Stimulated activated CD8-positive, alpha-beta memory T cell treated with anti-CD3 and anti-CD28 coated beads, Interleukin-12 subunit alpha, Interleukin-12 subunit beta, amount 100 ng/mL, for 24 hours (primary cell): Measurements from ENCODE around the gene PHLDB2.

Source experiments
- DNase-seq: peaks from one replicate; pipeline ENCODE4 v3.0.0-alpha.2; 2020; ENCODE audit errors: extremely low read depth

Gene PHLDB2

GRCh38 chr3:111924283-111924682 is 65.2 kb downstream of the PHLDB2 start:
- DNase-seq = no peak

- DNase-seq = no peak
Measured at GRCh38 chr3:111926266-111926676, 67.2 kb downstream of the PHLDB2 start.

- no peak for DNase-seq
Measured at GRCh38 chr3:111928613-111929012, 69.5 kb downstream of the PHLDB2 start.

GRCh38 chr3:111929484-111929883 is 70.4 kb downstream of the PHLDB2 start:
- DNase-seq = no peak

- DNase-seq = no peak
Measured at GRCh38 chr3:111932946-111933345, 73.9 kb downstream of the PHLDB2 start.

GRCh38 chr3:111936191-111936841 is 77.3 kb downstream of the PHLDB2 start:
- DNase-seq = no peak

GRCh38 chr3:111936967-111937366 is 77.9 kb downstream of the PHLDB2 start:
- no peak for DNase-seq

GRCh38 chr3:111937871-111938270 is 78.8 kb downstream of the PHLDB2 start:
- DNase-seq = no peak

GRCh38 chr3:111939873-111940272 is 80.8 kb downstream of the PHLDB2 start:
- DNase-seq = no peak

GRCh38 chr3:111943533-111943932 is 84.5 kb downstream of the PHLDB2 start:
- DNase-seq = no peak

- DNase-seq = no peak
Measured at GRCh38 chr3:111944372-111944771, 85.3 kb downstream of the PHLDB2 start.

GRCh38 chr3:111947231-111947630 is 88.2 kb downstream of the PHLDB2 start:
- no peak for DNase-seq

GRCh38 chr3:111948786-111949185 is 89.7 kb downstream of the PHLDB2 start:
- no peak for DNase-seq

- DNase-seq = no peak
Measured at GRCh38 chr3:111949712-111950111, 90.6 kb downstream of the PHLDB2 start.

GRCh38 chr3:111951032-111951431 is 92.0 kb downstream of the PHLDB2 start:
- DNase-seq = no peak

- no peak for DNase-seq
Measured at GRCh38 chr3:111952086-111952485, 93.0 kb downstream of the PHLDB2 start.

GRCh38 chr3:111952866-111953450 is 93.9 kb downstream of the PHLDB2 start:
- no peak for DNase-seq

GRCh38 chr3:111954228-111954990 is 95.3 kb downstream of the PHLDB2 start:
- DNase-seq = no peak

GRCh38 chr3:111955876-111956275 is 96.8 kb downstream of the PHLDB2 start:
- no peak for DNase-seq

- DNase-seq = no peak
Measured at GRCh38 chr3:111956449-111956848, 97.4 kb downstream of the PHLDB2 start.

- DNase-seq = no peak
Measured at GRCh38 chr3:111956995-111957734, 98.1 kb downstream of the PHLDB2 start.

GRCh38 chr3:111961461-111962164 is 102.5 kb downstream of the PHLDB2 start:
- no peak for DNase-seq
